Astrocyte of the cerebellum (primary cell): ENCODE results near the gene PLXDC2.

ENCODE experiments used
- DNase-seq: peaks from one replicate; pipeline ENCODE4 v3.0.0-alpha.2; 2011; ENCODE audit warnings: low read depth
- H3K4me3 ChIP-seq: 2 replicates; pipeline ENCODE4 v1.5.1; 2011; ENCODE audit warnings: mild to moderate bottlenecking, low read depth, low read length, moderate library complexity
- CTCF ChIP-seq: IDR thresholded peaks from 2 replicates; pipeline ENCODE4 v1.5.1; 2012; ENCODE audit warnings: low read length, low read depth, moderate library complexity, mild to moderate bottlenecking; ENCODE audit errors: missing control alignments
- in situ Hi-C: cut with HindIII; loops from 2 replicates; pipeline ENCODE4 v1.10.0; 2017; ENCODE audit warnings: low sequenced_read_pairs

PLXDC2 gene

DNA sequence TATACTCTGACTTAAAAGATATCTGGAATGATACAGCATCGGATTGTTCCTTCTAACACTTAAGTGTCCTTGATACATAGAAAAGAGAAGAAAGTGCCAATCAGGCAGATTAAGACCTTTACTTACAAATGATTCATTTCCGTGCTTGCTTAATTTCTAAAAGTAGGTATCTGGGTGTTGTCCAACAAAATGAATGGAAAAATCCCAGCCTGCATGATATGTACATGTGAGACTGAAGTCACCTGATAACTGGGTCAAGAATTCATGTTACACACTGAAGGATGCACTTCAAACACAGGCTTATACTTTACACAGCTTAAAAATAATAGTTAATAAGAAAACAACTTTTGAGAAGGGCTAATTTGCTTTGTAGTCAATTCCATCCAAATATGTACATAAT lies 25.2 kb upstream of the PLXDC2 start:
- no peak for DNase-seq
- no peak overlapping the region for H3K4me3 ChIP-seq
- TF ChIP-seq CTCF = no peak
- in situ Hi-C loops = no loop called here

GRCh38 chr10:19795684-19796083 lies 20.5 kb upstream of the PLXDC2 start:
- TF ChIP-seq CTCF = no peak
- no peak for DNase-seq
- no peak overlapping the region for H3K4me3 ChIP-seq
- in situ Hi-C loops = no loop called here

GRCh38 chr10:19800161-19800560 lies 16.1 kb upstream of the PLXDC2 start:
- no peak for TF ChIP-seq CTCF
- H3K4me3 ChIP-seq = no peak overlapping the region
- in situ Hi-C loops = no loop called here

GRCh38 chr10:19801369-19801768 lies 14.9 kb upstream of the PLXDC2 start:
- no peak overlapping the region for H3K4me3 ChIP-seq
- no peak for TF ChIP-seq CTCF
- in situ Hi-C loops = no loop called here
- DNase-seq = no peak

More at GRCh38 chr10:19800161-19800560, 16.1 kb upstream of the PLXDC2 start:
- DNase-seq = no peak

- no peak for TF ChIP-seq CTCF
- no peak for DNase-seq
- in situ Hi-C loops = no loop called here
- H3K4me3 ChIP-seq = no peak overlapping the region
Measured at GRCh38 chr10:19803676-19804075, 12.6 kb upstream of the PLXDC2 start.

DNA sequence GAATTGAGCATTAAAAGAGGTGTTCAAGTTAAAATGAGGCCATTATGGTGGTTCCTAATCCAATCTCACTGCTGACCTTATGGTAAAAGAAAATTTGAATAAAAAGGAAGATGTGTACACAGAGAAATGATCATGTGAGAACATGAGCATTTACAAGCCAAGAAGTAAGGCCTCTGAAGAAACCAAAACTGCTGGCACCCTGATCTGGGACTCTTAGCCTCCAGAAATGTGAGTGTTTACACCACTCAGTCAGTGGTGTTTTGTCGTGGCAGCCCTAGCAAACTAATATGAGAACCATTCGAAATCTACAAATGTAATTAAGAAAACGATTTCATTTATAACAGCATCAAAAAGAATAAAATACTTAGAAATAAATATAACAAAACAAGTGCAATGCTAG lies 6.8 kb upstream of the PLXDC2 start:
- no peak for DNase-seq
- in situ Hi-C loops = no loop called here
- no peak for TF ChIP-seq CTCF
- no peak overlapping the region for H3K4me3 ChIP-seq

- peak; percentile 29 for DNase-seq
- peak; percentile 77 for TF ChIP-seq CTCF
Measured at GRCh38 chr10:19811540-19811939, 4.7 kb upstream of the PLXDC2 start.

More at GRCh38 chr10:19811540-19811939, 4.7 kb upstream of the PLXDC2 start:
- in situ Hi-C loops = no loop called here
- no peak overlapping the region for H3K4me3 ChIP-seq
